Measurements from ENCODE around the gene NUCB2. TPM values are rescaled to one million over a fixed set of nuclear protein-coding genes. Genes with fewer than 3 reads are reported as not detected.
"Not testable (repeated sequence)": the region's sequence is repeated elsewhere in the genome, so short reads cannot be mapped to it uniquely, and the experiment has no call there.

NUCB2 gene
- 65.2 TPM for total RNA-seq

- DNase-seq, result peak; percentile 97
Observed at GRCh38 chr11:17276236-17277023, at the start of gene NUCB2. Gene NUCB2 (plus strand): TSS chr11:17276739. CDS start chr11:17295324, 18,585 bp downstream.

- DNase-seq, result not testable (repeated sequence)
Observed at GRCh38 chr11:17228186-17228925, 48.2 kb upstream of the NUCB2 start.

DNA sequence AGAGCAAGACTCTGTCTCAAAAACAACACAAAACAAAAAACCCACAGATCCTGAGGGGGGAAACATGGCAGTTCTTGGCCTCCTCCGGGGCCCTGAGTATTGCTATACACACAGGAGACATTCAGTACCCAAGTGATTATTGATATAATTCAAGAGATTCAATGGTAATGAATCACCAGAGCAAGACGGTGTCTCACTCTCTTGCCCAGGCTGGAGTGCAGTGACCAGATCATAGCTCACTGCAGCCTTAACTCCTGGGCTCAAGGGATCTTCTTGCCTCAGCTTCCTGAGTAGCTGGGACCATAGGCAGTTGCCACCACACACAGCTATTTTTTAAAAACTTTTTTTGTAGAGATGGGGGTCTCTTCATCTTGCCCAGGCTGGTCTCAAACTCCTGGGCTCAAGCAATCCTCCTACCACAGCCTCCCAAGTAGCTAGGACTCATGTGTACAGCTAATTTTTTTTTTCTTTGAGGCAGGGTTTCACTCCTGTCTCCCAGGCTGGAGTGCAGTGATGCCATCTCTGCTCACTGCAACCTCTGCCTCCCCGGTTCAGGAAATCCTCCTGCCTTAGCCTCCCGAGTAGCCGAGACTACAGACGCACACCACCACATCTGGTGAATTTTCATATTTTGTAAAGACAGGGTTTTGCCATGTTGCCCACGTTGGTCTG is 46.9 kb upstream of the NUCB2 start:
- DNase-seq, result no peak

- no peak for DNase-seq
Observed at GRCh38 chr11:17230867-17231851, 45.4 kb upstream of the NUCB2 start.

DNA sequence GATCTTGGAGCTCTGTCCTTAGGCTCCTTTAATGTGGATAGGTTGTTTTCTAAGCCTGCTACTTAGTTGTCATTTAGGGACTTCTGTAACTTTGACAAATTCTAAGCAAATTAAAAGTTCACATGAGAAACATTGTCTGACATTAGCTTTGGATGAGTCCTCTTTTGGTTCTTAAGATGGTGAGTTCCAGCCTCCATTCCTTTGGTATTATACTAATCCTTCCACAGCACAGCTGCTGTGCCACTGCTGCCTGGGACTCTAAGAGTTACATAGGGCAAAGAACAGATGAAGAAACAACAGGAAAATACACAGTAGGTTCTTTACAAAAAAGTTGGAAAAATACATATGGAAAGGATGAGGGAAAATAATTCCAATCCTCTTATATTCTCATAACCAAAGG is 43.4 kb upstream of the NUCB2 start:
- no peak for DNase-seq

DNA sequence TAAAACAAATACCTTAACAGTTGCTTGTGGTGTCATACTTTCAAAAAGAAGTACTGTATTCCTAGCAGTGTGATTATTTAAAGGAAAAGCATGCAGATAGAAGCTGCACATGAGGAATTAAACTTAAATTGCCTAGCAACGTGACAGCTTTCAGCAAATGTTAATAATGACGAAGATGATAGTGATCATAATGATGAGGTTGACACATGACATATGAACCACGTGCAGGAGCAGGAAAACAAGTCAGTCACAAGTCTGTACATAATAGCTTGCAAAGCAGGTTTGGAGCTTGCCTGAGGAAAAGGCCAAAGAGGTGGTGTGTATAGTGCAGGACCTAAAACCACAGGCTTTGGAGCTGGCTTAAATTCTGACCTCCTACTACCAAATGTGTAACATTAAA is 38.2 kb upstream of the NUCB2 start:
- DNase-seq, result no peak

DNA sequence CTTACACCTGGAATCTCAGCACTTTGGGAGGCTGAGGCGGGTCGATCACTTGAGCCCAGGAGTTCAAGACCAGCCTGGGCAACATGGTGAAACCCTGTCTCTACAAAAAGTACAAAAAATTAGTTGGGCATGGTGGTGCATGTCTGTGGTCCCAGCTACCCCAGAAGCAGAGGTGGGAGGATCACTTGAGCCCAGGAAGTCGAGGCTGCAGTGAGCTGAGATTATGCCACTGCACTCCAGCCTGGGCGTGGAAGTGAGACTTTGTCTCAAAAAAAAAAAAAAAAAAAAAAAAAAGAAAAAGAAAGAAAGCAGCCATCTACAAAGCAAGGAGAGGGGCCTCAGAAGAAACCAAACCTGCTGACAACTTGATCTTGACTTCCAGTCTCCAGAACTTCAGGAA is 36.6 kb upstream of the NUCB2 start:
- DNase-seq, result not testable (repeated sequence)

- no peak for DNase-seq
Observed at GRCh38 chr11:17240780-17241179, 35.8 kb upstream of the NUCB2 start.

DNA sequence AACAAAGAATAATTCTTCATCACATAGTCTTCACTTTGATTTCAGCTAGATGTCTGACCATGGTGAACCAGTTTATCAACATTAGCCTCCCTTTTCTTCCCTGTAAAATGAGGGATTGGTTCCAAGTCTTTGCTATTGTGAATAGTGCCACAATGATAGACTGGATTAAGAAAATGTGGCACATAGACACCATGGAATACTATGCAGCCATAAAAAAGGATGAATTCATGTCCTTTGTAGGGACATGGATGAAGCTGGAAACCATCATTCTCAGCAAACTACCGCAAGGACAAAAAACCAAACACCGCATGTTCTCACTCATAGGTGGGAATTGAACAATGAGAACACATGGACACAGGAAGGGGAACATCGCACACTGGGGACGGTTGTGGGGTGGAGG is 33.6 kb upstream of the NUCB2 start:
- DNase-seq, result not testable (repeated sequence)

- no peak for DNase-seq
Observed at GRCh38 chr11:17244046-17244445, 32.5 kb upstream of the NUCB2 start.

DNA sequence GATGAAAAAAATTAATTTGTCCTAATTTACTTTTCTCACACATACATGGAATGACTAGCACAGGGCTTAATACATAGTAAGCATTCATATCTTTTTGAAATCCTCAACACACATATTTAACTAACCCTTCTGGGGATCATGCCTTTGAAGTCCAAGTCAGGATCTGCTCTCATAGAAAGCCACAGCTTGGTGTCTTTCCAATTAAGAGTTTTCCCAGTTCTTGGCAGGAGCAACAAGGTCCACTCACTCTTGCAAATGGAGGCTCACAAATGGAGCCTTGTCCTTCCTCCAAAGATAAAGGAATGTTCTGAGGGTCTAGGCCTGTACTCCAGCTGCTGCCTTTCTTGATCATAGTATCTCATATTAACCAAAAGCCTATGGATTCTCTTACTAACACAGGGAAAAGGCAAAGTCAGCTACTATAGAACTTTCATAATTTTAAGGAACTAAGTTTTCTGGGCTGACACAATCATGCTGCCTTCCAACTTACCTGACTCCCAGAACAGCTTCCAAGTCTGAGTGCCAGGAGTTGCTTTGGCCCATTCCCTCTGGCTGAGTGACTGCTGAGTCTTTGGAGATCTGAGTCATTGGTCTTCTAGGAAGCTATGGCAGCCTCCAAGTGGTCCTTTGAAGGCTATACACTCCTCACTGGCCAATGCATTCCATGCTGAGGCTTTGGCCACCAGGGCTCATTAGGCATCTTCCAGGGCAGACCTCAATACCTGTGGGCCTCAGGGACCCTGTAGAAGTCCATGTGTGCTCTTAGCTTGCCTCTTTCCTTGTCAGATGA is 25.8 kb upstream of the NUCB2 start:
- DNase-seq, result no peak

DNA sequence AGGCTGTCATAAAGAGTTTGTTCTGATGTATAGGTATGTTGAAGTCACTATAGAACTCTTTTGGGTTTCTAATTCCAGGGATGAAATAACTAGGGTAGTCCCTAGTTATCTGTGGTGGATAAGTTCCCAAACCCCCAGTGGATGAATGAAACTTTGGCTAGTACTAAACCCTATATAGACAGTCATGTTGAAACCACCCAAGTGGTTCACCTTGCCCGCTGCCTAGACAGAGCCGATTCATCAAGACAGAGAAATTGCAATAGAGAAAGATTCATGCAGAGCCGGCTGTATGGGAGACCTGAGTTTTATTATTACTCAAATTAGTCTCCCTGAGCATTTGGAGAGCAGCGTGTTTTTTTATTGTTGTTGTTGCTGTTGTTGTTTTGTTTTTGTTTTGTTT is 23.8 kb upstream of the NUCB2 start:
- no peak for DNase-seq

DNA sequence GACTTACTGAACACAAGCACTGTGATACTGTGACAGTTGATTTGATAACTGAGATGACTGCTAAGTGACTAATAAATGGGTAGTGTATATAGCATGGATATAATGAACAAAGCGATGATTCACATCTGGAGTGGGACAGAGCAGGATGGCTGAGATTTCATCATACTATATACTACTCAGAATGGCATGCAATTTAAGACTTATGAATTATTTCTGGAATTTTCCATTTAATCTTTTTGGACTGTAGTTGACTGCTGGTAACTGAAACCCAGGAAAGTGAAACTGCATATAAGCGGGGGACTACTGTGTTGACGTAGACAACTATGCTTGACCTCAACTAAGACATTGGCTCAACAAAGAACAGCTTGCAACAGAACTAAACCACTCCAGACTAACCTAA is 20.0 kb upstream of the NUCB2 start:
- DNase-seq, result peak; percentile 61

- no peak for DNase-seq
Observed at GRCh38 chr11:17257196-17257595, 19.3 kb upstream of the NUCB2 start.

- no peak for DNase-seq
Observed at GRCh38 chr11:17258670-17259069, 17.9 kb upstream of the NUCB2 start.

DNA sequence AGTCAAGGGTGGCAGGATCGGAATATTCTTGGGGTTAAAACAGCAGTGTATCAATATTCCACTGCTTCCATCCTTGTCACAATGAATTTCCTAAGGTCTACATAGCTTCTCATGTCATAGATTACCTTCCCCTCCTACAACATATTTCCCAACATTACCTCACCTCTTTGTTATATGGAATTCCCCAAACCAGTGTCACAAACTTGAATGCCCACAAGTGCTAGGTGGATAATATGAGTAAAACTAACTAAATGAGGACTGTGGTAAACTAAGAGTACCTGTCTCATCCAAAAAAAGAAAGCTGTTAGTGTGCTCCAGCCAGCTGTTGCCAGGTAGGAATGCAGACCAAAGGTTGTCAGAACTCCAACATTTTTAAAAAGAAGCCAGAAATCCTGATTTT is 17.0 kb upstream of the NUCB2 start:
- no peak for DNase-seq

DNA sequence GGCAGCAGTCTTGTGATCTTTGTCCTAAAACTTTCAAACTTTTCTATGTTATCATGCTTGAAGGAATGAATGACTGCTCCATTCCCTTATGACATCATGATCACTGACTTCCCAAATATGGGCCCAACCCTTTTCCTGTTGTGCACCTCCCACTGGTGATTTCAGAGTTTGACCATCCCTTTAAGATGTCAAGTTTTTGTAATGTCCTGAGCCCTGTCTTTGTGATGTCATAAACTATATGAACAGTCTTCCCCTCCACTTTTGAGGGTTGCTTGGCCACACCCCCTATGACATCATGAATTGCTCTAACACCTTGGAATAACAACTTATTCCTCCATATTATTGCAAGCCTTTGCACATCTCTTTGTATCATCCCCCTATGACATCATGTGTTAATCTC is 16.5 kb upstream of the NUCB2 start:
- no peak for DNase-seq

- DNase-seq, result no peak
Observed at GRCh38 chr11:17263769-17264168, 12.8 kb upstream of the NUCB2 start.

DNA sequence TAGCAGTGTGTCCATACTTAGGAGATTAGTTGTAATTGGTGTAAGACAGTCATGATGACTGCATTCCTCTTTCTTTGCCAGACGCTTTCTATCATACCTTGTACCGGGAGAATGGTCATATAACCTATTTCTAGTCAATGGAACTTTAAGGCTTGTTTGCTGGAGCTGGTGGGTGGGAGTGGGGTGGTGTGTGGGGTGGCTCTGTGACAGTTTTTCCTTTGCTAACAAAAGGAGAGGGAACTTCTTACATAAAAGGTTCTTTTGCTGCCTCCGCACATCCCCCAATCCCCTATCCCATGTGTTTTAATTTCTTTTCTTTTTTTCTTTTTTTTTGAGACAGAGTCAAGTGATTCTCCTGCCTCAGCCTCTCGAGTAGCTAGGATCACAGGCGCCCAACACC is 9.8 kb upstream of the NUCB2 start:
- DNase-seq, result no peak

- DNase-seq, result no peak
Observed at GRCh38 chr11:17267576-17267975, 9.0 kb upstream of the NUCB2 start.

DNA sequence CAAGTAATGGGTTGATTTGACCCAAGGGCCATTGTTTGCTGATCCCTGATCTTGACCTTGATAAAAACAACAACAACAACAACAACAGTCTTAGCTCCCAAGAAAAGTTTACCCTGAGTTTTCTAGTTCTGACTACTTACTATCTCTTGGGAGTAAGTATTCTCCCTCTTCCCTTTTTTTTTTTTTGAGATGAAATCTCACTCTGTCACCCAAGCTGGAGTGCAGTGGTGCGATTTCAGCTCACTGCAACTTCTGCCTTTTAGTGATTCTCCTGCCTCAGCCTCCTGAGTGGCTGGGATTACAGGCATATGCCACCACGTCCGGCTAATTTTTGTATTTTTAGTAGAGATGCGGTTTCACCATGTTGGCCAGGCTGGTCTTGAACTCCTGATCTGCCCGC is 8.0 kb upstream of the NUCB2 start:
- not testable (repeated sequence) for DNase-seq

All from skin of body (tissue), 2 donors.